Smooth muscle cell (in vitro differentiated cells): ENCODE data around the gene RBM34. TPM values are rescaled to one million over a fixed set of nuclear protein-coding genes. Genes with fewer than 3 reads are reported as not detected.

ENCODE experiments used
- DNase-seq: peaks from one replicate; lab custom pipeline; 2025; ENCODE audit not compliant: unreplicated experiment; lab: John Stamatoyannopoulos, UW
- H2AFZ ChIP-seq: fragments of 200-600 bp; sonication (generic); 2 replicates; pipeline ENCODE4 v1.6.0; 2016; ENCODE audit warnings: antibody characterized with exemption, low read depth, mild to moderate bottlenecking
- H3F3A ChIP-seq: fragments of 200-600 bp; sonication (generic); 2 replicates; pipeline ENCODE4 v1.6.0; 2017; ENCODE audit warnings: antibody characterized with exemption, low read depth
- H3K27ac ChIP-seq: fragments of 200-600 bp; sonication (generic); 2 replicates; pipeline ENCODE4 v1.5.1; 2016; ENCODE audit warnings: low read depth, mild to moderate bottlenecking
- H3K27me3 ChIP-seq: fragments of 200-600 bp; sonication (generic); 2 replicates; pipeline ENCODE4 v1.6.1; 2016; ENCODE audit warnings: low read depth, mild to moderate bottlenecking
- H3K36me3 ChIP-seq: fragments of 200-600 bp; sonication (generic); 2 replicates; pipeline ENCODE4 v1.5.1; 2016; ENCODE audit warnings: low read depth
- H3K4me1 ChIP-seq: fragments of 200-600 bp; sonication (generic); 2 replicates; pipeline ENCODE4 v1.5.1; 2016; ENCODE audit warnings: low read depth
- H3K4me2 ChIP-seq: fragments of 200-600 bp; sonication (generic); 2 replicates; pipeline ENCODE4 v1.6.0; 2016; ENCODE audit warnings: mild to moderate bottlenecking
- H3K4me3 ChIP-seq: fragments of 200-600 bp; sonication (generic); 2 replicates; pipeline ENCODE4 v1.5.1; 2016; ENCODE audit warnings: mild to moderate bottlenecking
- H3K79me2 ChIP-seq: fragments of 200-600 bp; sonication (generic); 2 replicates; pipeline ENCODE4 v1.6.0; 2016; ENCODE audit warnings: low read depth, mild to moderate bottlenecking
- H3K9ac ChIP-seq: fragments of 200-600 bp; sonication (generic); 2 replicates; pipeline ENCODE4 v1.6.0; 2016; ENCODE audit warnings: low read depth
- H3K9me3 ChIP-seq: fragments of 200-600 bp; sonication (generic); replicated peaks from 2 replicates; pipeline ENCODE4 v1.5.1; 2016; ENCODE audit warnings: low read depth
- H4K20me1 ChIP-seq: fragments of 200-600 bp; sonication (generic); 2 replicates; pipeline ENCODE4 v1.6.0; 2016; ENCODE audit warnings: low read depth
- CTCF ChIP-seq: fragments of 200-600 bp; sonication (generic); IDR thresholded peaks from 2 replicates; pipeline ENCODE4 v1.5.1; 2017; ENCODE audit warnings: borderline replicate concordance, mild to moderate bottlenecking, antibody characterized with exemption; ENCODE audit not compliant: insufficient read depth, poor library complexity, severe bottlenecking
- WGBS: methylation state at CpG from one replicate; pipeline ENCODE4 v1.1.7; 2016; ENCODE audit warnings: low lambda C conversion rate; 5-methylcytosine and 5-hydroxymethylcytosine counted together
- polyA plus RNA-seq: library from polyadenylated mRNA; unstranded; fragments of >200 nt; fragmentation: Nextera tagmentation; extraction: Ambion mirVana; gene quantifications from 2 replicates; pipeline ENCODE4 v1.2.1, GENCODE V29; 2016
- total RNA-seq: library from RNA; depleted of rRNA; stranded (reverse); fragments of >200 nt; gene quantifications from 2 replicates; pipeline ENCODE4 v1.2.3, GENCODE V29; 2014

Gene RBM34
- total and polyA plus RNA-seq, 2 experiments from 2014 or later = 59.9 to 68.0 TPM

GRCh38 chr1:235105051-235106043 lies 55.7 kb downstream of the RBM34 start:
- no peaks in the 10 kb centered on the region for H3K9me3 ChIP-seq
- H3K4me2 ChIP-seq = peak overlapping the region; percentile 85
- peaks cover 39% of the 10 kb centered on the region for H3F3A ChIP-seq
- H3K4me1 ChIP-seq = peaks cover 5% of the 10 kb centered on the region
- H3K36me3 ChIP-seq = no peaks in the 10 kb centered on the region
- H3K27me3 ChIP-seq = no peaks in the 10 kb centered on the region
- H3K27ac ChIP-seq = peak overlapping the region; percentile 19
- no peak for DNase-seq
- no peak for TF ChIP-seq CTCF
- H4K20me1 ChIP-seq = peaks cover 13% of the 10 kb centered on the region
- H3K79me2 ChIP-seq = no peaks in the 10 kb centered on the region
- no peak overlapping the region for H3K4me3 ChIP-seq
- 69% methylated on average over 12 of the region's 12 CpGs for WGBS
- no peak overlapping the region for H3K9ac ChIP-seq
- H2AFZ ChIP-seq = no peak overlapping the region

GRCh38 chr1:235102993-235103411 lies 58.0 kb downstream of the RBM34 start:
- no peak for TF ChIP-seq CTCF

GRCh38 chr1:235102259-235102582 lies 58.8 kb downstream of the RBM34 start:
- Histone ChIP-seq H3K4me1 (peaks cover 5% of the 10 kb centered on the region), H3K36me3 (no peaks in the 10 kb centered on the region), H3F3A (peaks cover 22% of the 10 kb centered on the region), H3K4me3 (no peak overlapping the region), H3K27ac (no peak overlapping the region), H2AFZ (no peak overlapping the region), H3K9me3 (no peaks in the 10 kb centered on the region), H3K9ac (no peak overlapping the region), H3K79me2 (no peaks in the 10 kb centered on the region), H3K27me3 (no peaks in the 10 kb centered on the region), H3K4me2 (no peak overlapping the region), H4K20me1 (no peaks in the 10 kb centered on the region)
- no peak for TF ChIP-seq CTCF
- no peak for DNase-seq
- 96% methylated on average over 3 of the region's 3 CpGs for WGBS

More at GRCh38 chr1:235102993-235103411, 58.0 kb downstream of the RBM34 start:
- Histone ChIP-seq H3K4me1 (peaks cover 5% of the 10 kb centered on the region), H3F3A (peaks cover 30% of the 10 kb centered on the region), H3K9me3 (no peaks in the 10 kb centered on the region), H3K27ac (no peak overlapping the region), H3K36me3 (no peaks in the 10 kb centered on the region), H3K9ac (no peak overlapping the region), H3K79me2 (no peaks in the 10 kb centered on the region), H3K4me3 (no peak overlapping the region), H3K4me2 (no peak overlapping the region), H2AFZ (no peak overlapping the region), H4K20me1 (no peaks in the 10 kb centered on the region), H3K27me3 (no peaks in the 10 kb centered on the region)
- DNase-seq = no peak
- 86% methylated on average over 4 of the region's 4 CpGs for WGBS
